Mesenchymal stem cell (in vitro differentiated cells and primary cell): ENCODE data around the gene DPH2.
A peak's percentile ranks its signal among the peaks of the same experiment; 100 is the strongest.

Experiments
- DNase-seq: peaks from one replicate; pipeline ENCODE4 v3.0.0-alpha.2; 2013
- H2AFZ ChIP-seq: one replicate; pipeline ENCODE4 v1.6.1; 2013; ENCODE audit warnings: low read depth, mild to moderate bottlenecking, control low read depth, inconsistent platforms, low read length, moderate library complexity
- H2AK5ac ChIP-seq: 2 replicates; pipeline ENCODE4 v1.6.1; 2013; ENCODE audit warnings: low read length, moderate library complexity, mild to moderate bottlenecking, inconsistent platforms; ENCODE audit not compliant: severe bottlenecking
- H2BK120ac ChIP-seq: one replicate; pipeline ENCODE4 v1.6.1; 2013; ENCODE audit warnings: low read depth, mild to moderate bottlenecking, inconsistent platforms, low read length, moderate library complexity
- H2BK12ac ChIP-seq, 2 experiments: one replicate each; pipeline ENCODE4 v1.6.1; 2013; ENCODE audit warnings: inconsistent platforms in 2 of 2, low read length in 2 of 2, mild to moderate bottlenecking in 2 of 2, moderate library complexity in 2 of 2, control low read depth in 1 of 2
- H2BK15ac ChIP-seq: one replicate; pipeline ENCODE4 v1.6.1; 2013; ENCODE audit warnings: mild to moderate bottlenecking, low read depth, inconsistent platforms; ENCODE audit not compliant: poor library complexity, severe bottlenecking
- H2BK5ac ChIP-seq: 2 replicates; pipeline ENCODE4 v1.6.1; 2013; ENCODE audit warnings: low read depth, mild to moderate bottlenecking, low read length, control low read depth, inconsistent platforms; ENCODE audit not compliant: poor library complexity, severe bottlenecking
- H3K14ac ChIP-seq, 2 experiments: one replicate each; pipeline ENCODE4 v1.6.1; 2013; ENCODE audit warnings: inconsistent platforms in 2 of 2, low read length in 2 of 2, control low read depth in 1 of 2, mild to moderate bottlenecking in 1 of 2, moderate library complexity in 1 of 2
- H3K18ac ChIP-seq, 2 experiments: one replicate each; pipeline ENCODE4 v1.6.1; 2013; ENCODE audit warnings: inconsistent platforms in 2 of 2, low read length in 2 of 2, control low read depth in 1 of 2, low read depth in 1 of 2, mild to moderate bottlenecking in 1 of 2
- H3K23ac ChIP-seq, 2 experiments: one replicate each; pipeline ENCODE4 v1.6.1; 2013; ENCODE audit warnings: inconsistent platforms in 2 of 2, low read length in 2 of 2, mild to moderate bottlenecking in 2 of 2, moderate library complexity in 2 of 2, control low read depth in 1 of 2
- H3K27ac ChIP-seq: 2 replicates; pipeline ENCODE4 v1.5.1; 2013; ENCODE audit warnings: mild to moderate bottlenecking, moderate library complexity, low read length, control low read depth, inconsistent platforms; ENCODE audit not compliant: poor library complexity, severe bottlenecking
- H3K27me3 ChIP-seq, 2 experiments: 2 replicates each; pipeline versions ENCODE4 v1.6.1 to v1.7.0; 2013; ENCODE audit warnings: low read length in 2 of 2, mild to moderate bottlenecking in 2 of 2, moderate library complexity in 2 of 2, control low read depth in 1 of 2, inconsistent platforms in 1 of 2; ENCODE audit not compliant: control insufficient read depth in 1 of 2, insufficient read depth in 1 of 2
- H3K36me3 ChIP-seq, 2 experiments: 2 replicates each; pipeline versions ENCODE4 v1.6.1 to v1.7.0; 2013; ENCODE audit warnings: low read length in 2 of 2, control low read depth in 1 of 2, inconsistent platforms in 1 of 2, low read depth in 1 of 2, mild to moderate bottlenecking in 1 of 2; ENCODE audit not compliant: insufficient read depth in 2 of 2, control insufficient read depth in 1 of 2
- H3K4ac ChIP-seq, 2 experiments: one replicate each; pipeline ENCODE4 v1.6.1; 2013; ENCODE audit warnings: inconsistent platforms in 2 of 2, low read length in 2 of 2, mild to moderate bottlenecking in 2 of 2, moderate library complexity in 2 of 2, control low read depth in 1 of 2, low read depth in 1 of 2
- H3K4me1 ChIP-seq: 2 replicates; pipeline ENCODE4 v1.6.1; 2013; ENCODE audit warnings: low read depth, low read length, control low read depth; ENCODE audit not compliant: control insufficient read depth, insufficient read depth
- H3K4me2 ChIP-seq: 2 replicates; pipeline ENCODE4 v1.6.1; 2013; ENCODE audit warnings: low read length, mild to moderate bottlenecking, inconsistent platforms; ENCODE audit not compliant: poor library complexity, severe bottlenecking
- H3K4me3 ChIP-seq, 2 experiments: 2 replicates each; pipeline versions ENCODE4 v1.5.1 to v1.7.0; 2013; ENCODE audit warnings: low read length in 2 of 2, mild to moderate bottlenecking in 2 of 2, control low read depth in 1 of 2, low read depth in 1 of 2; ENCODE audit not compliant: insufficient read depth in 1 of 2
- H3K79me1 ChIP-seq: replicated peaks from 2 replicates; pipeline ENCODE4 v1.6.1; 2013; ENCODE audit warnings: mild to moderate bottlenecking, control low read depth, low read length, inconsistent platforms; ENCODE audit not compliant: poor library complexity, severe bottlenecking
- H3K9ac ChIP-seq: 2 replicates; pipeline ENCODE4 v1.7.0; 2013; ENCODE audit warnings: mild to moderate bottlenecking, low read length, moderate library complexity
- H3K9me3 ChIP-seq: 2 replicates; pipeline ENCODE4 v1.7.0; 2013; ENCODE audit warnings: mild to moderate bottlenecking, low read length; ENCODE audit not compliant: control insufficient read depth
- H4K8ac ChIP-seq: one replicate; pipeline ENCODE4 v1.6.1; 2013; ENCODE audit warnings: inconsistent platforms, mild to moderate bottlenecking, low read length, moderate library complexity
- H4K91ac ChIP-seq: one replicate; pipeline ENCODE4 v1.6.1; 2013; ENCODE audit warnings: mild to moderate bottlenecking, low read length, inconsistent platforms
- WGBS: methylation state at CpG from one replicate; pipeline ENCODE4 v1.1.7; 2013; ENCODE audit warnings: mixed read lengths; 5-methylcytosine and 5-hydroxymethylcytosine counted together

The DPH2 gene

GRCh38 chr1:43982808-43983207, 13.0 kb downstream of the DPH2 start:
- Histone ChIP-seq H2BK5ac (no peak overlapping the region), H3K27me3 (no peaks in the 10 kb centered on the region), H3K4me1 (peaks cover 44% of the 10 kb centered on the region), H2AFZ (no peak overlapping the region), H3K18ac (no peak overlapping the region), H3K23ac (no peak overlapping the region), H3K4ac (no peak overlapping the region), H2BK120ac (no peak overlapping the region), H3K79me1 (peaks cover 32% of the 10 kb centered on the region), H3K4me2 (no peak overlapping the region), H3K4me3 (no peak overlapping the region), H2AK5ac (no peak overlapping the region), H4K8ac (no peak overlapping the region), H2BK15ac (no peak overlapping the region), H4K91ac (no peak overlapping the region), H3K36me3 (peaks cover 49 to 65% of the 10 kb centered on the region in 2 experiments), H3K9ac (no peak overlapping the region), H3K14ac (no peak overlapping the region), H3K9me3 (no peaks in the 10 kb centered on the region), H2BK12ac (no peak overlapping the region), H3K27ac (no peak overlapping the region)
- WGBS, result 94% methylated on average over 15 of the region's 15 CpGs
- DNase-seq, result no peak

DNA sequence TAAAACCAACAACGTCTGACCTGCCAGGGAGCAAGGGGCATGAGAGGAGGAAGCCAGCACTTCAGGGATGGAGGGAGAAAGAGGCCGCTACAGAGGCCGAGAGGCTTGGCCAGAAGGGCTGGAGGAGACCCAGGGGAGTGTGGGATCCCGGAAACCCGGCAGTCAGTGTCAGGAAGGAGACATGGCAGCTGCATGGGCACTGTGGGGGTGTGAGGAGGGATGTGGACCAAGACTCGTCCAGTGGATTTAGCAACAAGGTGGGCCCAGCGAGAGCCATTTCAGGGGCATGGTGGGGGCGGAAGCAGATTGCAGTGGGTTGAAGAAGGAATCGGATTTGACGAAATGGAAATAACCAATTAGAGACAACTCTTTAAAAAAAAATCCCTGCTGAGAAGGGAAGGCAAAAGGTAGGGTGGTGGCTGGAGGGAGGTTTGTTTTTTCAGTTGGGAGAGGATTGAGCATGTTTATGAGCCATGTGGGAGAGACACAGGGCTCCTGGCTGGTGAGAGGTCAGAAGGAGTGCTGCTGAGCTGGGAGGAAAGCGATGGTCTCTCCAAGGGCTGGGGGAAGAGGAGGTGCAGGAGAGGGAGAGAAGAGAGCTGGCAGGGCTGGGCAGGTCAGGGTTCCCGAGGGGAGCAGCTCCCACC, 13.6 kb downstream of the DPH2 start:
- no peak for DNase-seq
- no peaks in the 10 kb centered on the region for H3K9me3 ChIP-seq
- no peak overlapping the region for H3K23ac ChIP-seq
- H2BK5ac ChIP-seq, result no peak overlapping the region
- H3K4ac ChIP-seq, result no peak overlapping the region
- H3K4me1 ChIP-seq, result peaks cover 42% of the 10 kb centered on the region
- H4K91ac ChIP-seq, result no peak overlapping the region
- H2AFZ ChIP-seq, result no peak overlapping the region
- H3K27ac ChIP-seq, result no peak overlapping the region
- no peak overlapping the region for H3K4me2 ChIP-seq
- no peak overlapping the region for H2BK12ac ChIP-seq
- no peak overlapping the region for H2BK120ac ChIP-seq
- H3K18ac ChIP-seq, result no peak overlapping the region
- WGBS, result 86% methylated on average over 12 of the region's 12 CpGs
- no peak overlapping the region for H3K9ac ChIP-seq
- peaks cover 44 to 59% of the 10 kb centered on the region in 2 experiments for H3K36me3 ChIP-seq
- no peak overlapping the region for H4K8ac ChIP-seq
- H3K27me3 ChIP-seq, result no peaks in the 10 kb centered on the region
- H3K14ac ChIP-seq, result no peak overlapping the region
- H3K79me1 ChIP-seq, result peaks cover 28% of the 10 kb centered on the region
- no peak overlapping the region for H2BK15ac ChIP-seq
- no peak overlapping the region for H3K4me3 ChIP-seq
- H2AK5ac ChIP-seq, result no peak overlapping the region

DNA sequence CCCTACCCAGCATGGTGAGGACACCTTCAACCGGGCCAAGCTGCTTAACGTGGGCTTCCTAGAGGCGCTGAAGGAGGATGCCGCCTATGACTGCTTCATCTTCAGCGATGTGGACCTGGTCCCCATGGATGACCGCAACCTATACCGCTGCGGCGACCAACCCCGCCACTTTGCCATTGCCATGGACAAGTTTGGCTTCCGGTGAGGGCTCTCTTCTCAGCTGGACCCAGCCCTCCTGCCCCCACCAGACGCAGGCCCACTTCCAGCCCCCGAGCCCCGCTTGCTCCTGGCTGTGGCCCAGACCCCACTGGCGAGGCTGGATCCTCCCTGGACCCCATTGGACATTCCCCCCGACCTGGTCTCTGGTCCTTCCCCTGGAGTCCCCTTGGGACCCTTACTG, 15.0 kb downstream of the DPH2 start:
- no peaks in the 10 kb centered on the region for H3K27me3 ChIP-seq
- H3K27ac ChIP-seq, result no peak overlapping the region
- H3K9ac ChIP-seq, result no peak overlapping the region
- H2AK5ac ChIP-seq, result no peak overlapping the region
- H3K14ac ChIP-seq, result no peak overlapping the region
- no peak overlapping the region for H3K4me2 ChIP-seq
- no peak overlapping the region for H2BK15ac ChIP-seq
- peaks cover 23% of the 10 kb centered on the region for H3K79me1 ChIP-seq
- H3K36me3 ChIP-seq, result peaks cover 43 to 59% of the 10 kb centered on the region in 2 experiments
- no peak overlapping the region for H3K23ac ChIP-seq
- no peak overlapping the region for H4K91ac ChIP-seq
- WGBS, result over 99% methylated on average over 16 of the region's 16 CpGs
- H2BK120ac ChIP-seq, result no peak overlapping the region
- no peak for DNase-seq
- no peak overlapping the region for H2AFZ ChIP-seq
- H3K4ac ChIP-seq, result no peak overlapping the region
- no peak overlapping the region for H2BK12ac ChIP-seq
- H2BK5ac ChIP-seq, result no peak overlapping the region
- peaks cover 33% of the 10 kb centered on the region for H3K4me1 ChIP-seq
- H3K9me3 ChIP-seq, result no peaks in the 10 kb centered on the region
- no peak overlapping the region for H3K4me3 ChIP-seq
- H3K18ac ChIP-seq, result no peak overlapping the region
- H4K8ac ChIP-seq, result no peak overlapping the region

DNA sequence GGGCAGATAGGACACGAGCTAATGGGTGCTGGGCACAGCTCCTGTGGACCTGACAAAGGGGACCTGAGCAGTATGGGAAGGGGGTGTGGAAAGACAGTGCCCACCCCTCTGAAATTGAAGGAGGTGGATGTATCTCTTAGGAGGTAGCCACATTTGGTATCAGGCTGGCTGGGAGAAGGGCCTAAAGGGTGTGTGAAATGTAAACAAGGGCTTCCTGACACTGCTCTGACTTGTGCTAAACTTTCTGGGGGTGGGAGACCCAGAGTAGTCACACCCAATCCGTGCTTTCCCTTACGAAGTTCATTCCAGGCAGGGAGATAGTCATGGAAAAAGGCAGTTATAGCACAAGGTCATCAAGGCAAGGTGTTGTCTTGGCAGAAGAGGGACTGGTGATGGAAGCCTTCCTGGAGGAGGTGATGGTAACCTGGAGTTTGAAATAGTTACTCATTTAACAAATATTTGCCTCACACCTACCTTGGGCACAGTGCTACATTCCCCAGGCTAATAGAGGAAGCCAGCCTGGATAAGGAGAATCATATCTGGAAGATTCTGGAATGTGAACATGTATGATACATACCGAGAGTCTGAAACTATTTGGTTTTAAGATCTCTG, 16.3 kb downstream of the DPH2 start:
- Histone ChIP-seq H2AK5ac (no peak overlapping the region), H3K14ac (no peak overlapping the region), H2BK15ac (no peak overlapping the region), H2BK12ac (no peak overlapping the region), H3K4ac (no peak overlapping the region), H3K9ac (no peak overlapping the region), H3K4me1 (peaks cover 30% of the 10 kb centered on the region), H3K23ac (no peak overlapping the region), H3K79me1 (peaks cover 21% of the 10 kb centered on the region), H3K9me3 (no peaks in the 10 kb centered on the region), H3K4me2 (no peak overlapping the region), H3K27ac (no peak overlapping the region), H3K18ac (no peak overlapping the region), H2AFZ (no peak overlapping the region), H4K8ac (peak overlapping the region; percentile 61), H3K36me3 (peaks cover 43 to 55% of the 10 kb centered on the region in 2 experiments), H4K91ac (no peak overlapping the region), H3K27me3 (no peaks in the 10 kb centered on the region), H2BK120ac (no peak overlapping the region), H3K4me3 (no peak overlapping the region), H2BK5ac (no peak overlapping the region)
- WGBS, result 72% methylated on average over 4 of the region's 4 CpGs
- no peak for DNase-seq
